ENCODE results near the gene ATRX. TPM values are rescaled to one million over a fixed set of nuclear protein-coding genes. Genes with fewer than 3 reads are reported as not detected.

Gene ATRX
- total and polyA plus RNA-seq, 2 donors (not counting 1 experiment from before 2014, with no cell fraction given) = 19.3 to 173 TPM

DNA sequence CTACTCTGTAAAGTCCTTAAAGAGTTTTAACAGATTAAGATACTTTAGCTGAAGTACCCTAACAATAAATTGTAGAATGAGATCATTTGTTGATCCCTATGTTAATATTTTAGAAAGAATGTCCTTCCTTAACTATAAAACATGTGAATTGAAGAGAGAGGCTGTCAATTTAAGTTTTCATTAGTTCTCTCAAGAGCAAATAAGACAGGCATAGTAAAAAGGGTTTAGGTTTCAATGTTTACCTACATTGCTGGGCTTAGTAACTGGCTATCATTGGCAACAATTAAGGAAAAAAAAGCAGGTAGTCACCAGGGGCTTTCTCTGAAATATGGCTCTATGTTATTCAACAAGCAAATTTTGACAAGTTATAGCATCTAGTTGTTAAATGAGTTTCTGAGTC is 91.5 kb downstream of the ATRX start:
- no peaks in the 10 kb centered on the region for H3K27me3 Mint-ChIP-seq
- Histone ChIP-seq H3K4me3 (ENCODE audit: control extremely low read depth in 1 of 5, extremely low read depth in 1 of 5, insufficient read depth in 1 of 5, low read depth in 2 of 5, low read length in 4 of 5) (no peak overlapping the region), H3K4me2 (replicated peaks; ENCODE audit: low read depth, low read length, poor library complexity, severe bottlenecking) (no peak overlapping the region), H3K79me2 (ENCODE audit: control insufficient read depth, insufficient read depth, low read length) (peaks cover 13% of the 10 kb centered on the region), H3K9me3 (ENCODE audit: control extremely low read depth in 1 of 3, control insufficient read depth in 2 of 3, insufficient read depth in 1 of 3, low read length in 2 of 3) (no peaks in the 10 kb centered on the region), H3K27ac (ENCODE audit: low read length in 2 of 2) (peak overlapping the region in 1 of 2 donors; percentile 58), H4K20me1 (ENCODE audit: control insufficient read depth, insufficient read depth, low read length, poor library complexity, severe bottlenecking) (no peaks in the 10 kb centered on the region), H3K9ac (ENCODE audit: low read length) (no peak overlapping the region), H3K27me3 (replicated peaks in 1 of 4; ENCODE audit: control extremely low read depth in 1 of 4, control insufficient read depth in 3 of 4, insufficient read depth in 4 of 4, low read length in 3 of 4) (no peaks in the 10 kb centered on the region), H3K36me3 (replicated peaks in 1 of 2; ENCODE audit: control extremely low read depth in 1 of 2, control insufficient read depth in 1 of 2, extremely low read depth in 1 of 2, insufficient read depth in 2 of 2, low read length in 1 of 2) (peaks cover 1 to 18% of the 10 kb centered on the region in 2 experiments), H3K4me1 (ENCODE audit: control insufficient read depth in 2 of 2, insufficient read depth in 2 of 2, low read length in 2 of 2) (peaks cover 0 to 3% of the 10 kb centered on the region in 2 donors), H2AFZ (ENCODE audit: insufficient read depth, low read depth, low read length, poor library complexity, severe bottlenecking) (no peak overlapping the region)
- no peak for DNase-seq
- no peak for ATAC-seq (ENCODE audit: low read depth)
- H3K27ac Mint-ChIP-seq = peak overlapping the region; percentile 59
- no peak overlapping the region for H3K4me3 Mint-ChIP-seq
- H3K4me1 Mint-ChIP-seq = peaks cover 16% of the 10 kb centered on the region
- POLR2A ChIA-PET = no interaction called here
- H3K9me3 Mint-ChIP-seq (ENCODE audit: insufficient read depth) = no peaks in the 10 kb centered on the region
- intact Hi-C loops (cut with micrococcal nuclease) = loop anchor here (10.0 kb wide), 1 partner anchor 90 kb away; the partner anchor contains the start of gene ATRX
- TF ChIP-seq EZH2 (IDR thresholded peaks at IDR 0.05; ENCODE audit: borderline replicate concordance, insufficient read depth, low read depth, low read length, poor library complexity, severe bottlenecking) = no peak
- no peak for TF ChIP-seq CTCF (IDR thresholded peaks at IDR 0.05)
- CTCF ChIA-PET = no interaction called here

- H3K27ac Mint-ChIP-seq = peak overlapping the region; percentile 68
- no peak overlapping the region for H3K4me2 ChIP-seq (replicated peaks; ENCODE audit: low read depth, low read length, poor library complexity, severe bottlenecking)
- intact Hi-C loops (cut with micrococcal nuclease) = loop anchor here (10.0 kb wide), 1 partner anchor 91 kb away; the partner anchor contains the start of gene ATRX
- H3K4me3 ChIP-seq (ENCODE audit: control extremely low read depth in 1 of 5, extremely low read depth in 1 of 5, insufficient read depth in 1 of 5, low read depth in 2 of 5, low read length in 4 of 5) = peak overlapping the region in 1 of 5 experiments; percentile 20
- H3K27ac ChIP-seq (ENCODE audit: low read length in 2 of 2) = peak overlapping the region; percentile 33 to 58
- H3K79me2 ChIP-seq (ENCODE audit: control insufficient read depth, insufficient read depth, low read length) = peaks cover 6% of the 10 kb centered on the region
- H3K4me1 ChIP-seq (ENCODE audit: control insufficient read depth in 2 of 2, insufficient read depth in 2 of 2, low read length in 2 of 2) = peaks cover 0 to 3% of the 10 kb centered on the region in 2 donors
- H3K27me3 ChIP-seq (replicated peaks in 1 of 4; ENCODE audit: control extremely low read depth in 1 of 4, control insufficient read depth in 3 of 4, insufficient read depth in 4 of 4, low read length in 3 of 4) = no peaks in the 10 kb centered on the region
- ATAC-seq (ENCODE audit: low read depth) (no peak), DNase-seq (peak; percentile 5)
- H3K27me3 Mint-ChIP-seq = no peaks in the 10 kb centered on the region
- 100% methylated on average over 2 of the region's 5 CpGs for WGBS (ENCODE audit: insufficient coverage)
- POLR2A ChIA-PET = no interaction called here
- H3K9me3 Mint-ChIP-seq (ENCODE audit: insufficient read depth) = no peaks in the 10 kb centered on the region
- H3K9me3 ChIP-seq (ENCODE audit: control extremely low read depth in 1 of 3, control insufficient read depth in 2 of 3, insufficient read depth in 1 of 3, low read length in 2 of 3) = no peaks in the 10 kb centered on the region
- no peak overlapping the region for H3K9ac ChIP-seq (ENCODE audit: low read length)
- H3K4me1 Mint-ChIP-seq = peaks cover 13% of the 10 kb centered on the region
- no peaks in the 10 kb centered on the region for H4K20me1 ChIP-seq (ENCODE audit: control insufficient read depth, insufficient read depth, low read length, poor library complexity, severe bottlenecking)
- TF ChIP-seq EZH2 (IDR thresholded peaks at IDR 0.05; ENCODE audit: borderline replicate concordance, insufficient read depth, low read depth, low read length, poor library complexity, severe bottlenecking) (no peak), CTCF (IDR thresholded peaks at IDR 0.05) (no peak)
- H3K36me3 ChIP-seq (replicated peaks in 1 of 2; ENCODE audit: control extremely low read depth in 1 of 2, control insufficient read depth in 1 of 2, extremely low read depth in 1 of 2, insufficient read depth in 2 of 2, low read length in 1 of 2) = peaks cover 1 to 19% of the 10 kb centered on the region in 2 experiments
- no peak overlapping the region for H2AFZ ChIP-seq (ENCODE audit: insufficient read depth, low read depth, low read length, poor library complexity, severe bottlenecking)
- CTCF ChIA-PET = no interaction called here
- H3K4me3 Mint-ChIP-seq = peak overlapping the region; percentile 60
Observed at GRCh38 chrX:77693594-77693993, 92.4 kb downstream of the ATRX start.

Data from B cell (primary cell).